Measurements from ENCODE around the gene COX5B.
"Not testable (repeated sequence)": the region's sequence is repeated elsewhere in the genome, so short reads cannot be mapped to it uniquely, and the experiment has no call there.

Gene COX5B

DNA sequence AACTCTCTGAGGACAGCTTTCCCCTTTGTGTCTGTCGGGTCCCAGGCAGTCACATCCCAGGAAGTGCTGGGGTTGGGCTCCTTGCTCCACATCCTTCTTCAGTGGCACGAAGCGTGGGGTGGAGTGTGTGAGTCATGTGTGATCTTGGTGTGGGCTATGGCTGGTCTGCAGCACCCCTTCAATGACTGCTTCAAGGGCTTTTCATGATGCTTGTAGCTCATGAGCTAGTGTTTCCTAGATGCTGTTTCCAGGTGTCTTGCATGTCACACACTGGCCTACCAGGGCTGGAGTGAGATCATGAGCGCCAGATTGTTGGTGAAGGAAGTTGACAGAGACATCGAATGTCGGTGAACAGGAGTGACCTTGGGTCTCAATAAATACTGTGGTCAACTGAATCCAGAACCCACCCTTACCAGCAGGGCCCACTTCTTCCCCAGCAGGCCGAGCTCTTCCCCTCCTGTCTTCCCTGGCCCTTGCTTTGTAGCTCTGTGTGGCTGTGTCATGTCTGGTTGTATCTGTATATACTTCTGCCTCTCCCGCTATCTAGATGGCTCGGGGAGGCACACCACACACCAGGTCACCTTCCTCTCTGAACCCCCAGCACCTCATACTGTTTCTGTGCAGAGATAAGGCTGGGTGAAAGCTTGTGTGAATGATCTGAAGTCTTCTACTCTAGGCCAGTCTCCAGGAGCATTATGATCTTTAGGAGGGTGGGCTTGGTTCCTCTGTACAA, 27.5 kb downstream of the COX5B start:
- in situ Hi-C loops (cut with MboI; ENCODE audit: low sequenced_read_pairs): no loop called here
- Histone ChIP-seq H3K9me3 (no peaks in the 10 kb centered on the region), H3K4me3 (no peak overlapping the region), H3K4me1 (no peaks in the 10 kb centered on the region), H3K27me3 (ENCODE audit: low read depth) (no peaks in the 10 kb centered on the region), H3K36me3 (replicated peaks) (no peaks in the 10 kb centered on the region; the same call in 1 of the 2 replicates)
- no peak for DNase-seq (ENCODE audit: low spot score in 2 of 2)

DNA sequence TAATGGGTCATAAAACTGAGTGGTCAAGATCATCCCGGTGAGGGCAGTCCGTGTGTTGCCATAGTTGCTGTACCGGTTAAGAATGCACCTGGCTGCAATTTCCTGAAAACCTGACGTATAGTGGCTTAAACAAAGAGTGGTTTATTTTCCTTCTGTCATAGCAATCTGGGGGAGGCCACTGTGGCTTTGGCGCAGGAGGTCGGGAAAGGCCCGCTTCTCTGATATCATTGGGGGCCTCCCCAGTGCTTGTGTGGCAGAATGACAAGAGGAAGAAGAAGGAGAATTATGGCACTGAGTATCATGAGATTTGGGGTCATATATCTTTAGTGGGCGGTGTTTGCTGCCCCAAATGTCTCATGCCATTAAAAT, 28.0 kb downstream of the COX5B start:
- no peaks in the 10 kb centered on the region for H3K27me3 ChIP-seq (ENCODE audit: low read depth)
- H3K9me3 ChIP-seq: no peaks in the 10 kb centered on the region
- H3K36me3 ChIP-seq (replicated peaks): no peaks in the 10 kb centered on the region
- in situ Hi-C loops (cut with MboI; ENCODE audit: low sequenced_read_pairs): no loop called here
- no peak overlapping the region for H3K4me3 ChIP-seq
- no peaks in the 10 kb centered on the region for H3K4me1 ChIP-seq
- DNase-seq (ENCODE audit: low spot score in 2 of 2): no peak

DNA sequence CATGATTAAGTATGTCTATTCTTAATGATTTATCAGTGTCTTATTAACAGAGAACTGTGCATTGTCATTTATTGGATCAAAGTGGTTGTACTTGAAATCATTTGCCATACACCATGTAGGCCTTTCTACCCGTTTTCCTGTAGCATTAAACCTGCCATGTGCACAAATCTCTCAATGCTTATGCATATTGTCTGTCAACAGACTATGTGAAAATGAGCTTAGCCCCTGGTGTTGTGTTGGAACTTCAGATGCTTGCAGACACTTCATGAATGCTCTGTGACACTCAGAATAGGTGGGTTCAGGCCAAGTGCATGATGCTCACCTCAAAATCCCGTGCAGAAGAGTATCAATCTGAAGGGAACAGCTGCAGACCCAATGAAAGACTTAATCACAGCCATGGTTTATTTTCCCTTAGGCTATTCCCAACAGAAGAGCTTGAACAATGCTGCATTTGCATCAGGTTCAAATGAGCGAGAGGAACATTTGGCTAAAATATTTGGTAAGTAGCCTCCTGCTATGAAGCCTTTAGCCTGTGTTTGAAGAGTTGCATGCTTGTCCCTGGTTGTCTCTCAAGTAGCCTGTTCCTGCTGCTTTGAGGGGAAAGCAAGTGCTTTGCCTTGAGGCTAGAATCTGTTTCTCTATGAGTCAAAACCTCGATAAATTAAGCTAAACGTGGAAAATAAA, 29.7 kb downstream of the COX5B start:
- no peak overlapping the region for H3K4me3 ChIP-seq
- no peak for DNase-seq (ENCODE audit: low spot score in 2 of 2)
- H3K36me3 ChIP-seq (replicated peaks): no peaks in the 10 kb centered on the region
- no peaks in the 10 kb centered on the region for H3K9me3 ChIP-seq
- no peaks in the 10 kb centered on the region for H3K4me1 ChIP-seq
- in situ Hi-C loops (cut with MboI; ENCODE audit: low sequenced_read_pairs): no loop called here
- no peaks in the 10 kb centered on the region for H3K27me3 ChIP-seq (ENCODE audit: low read depth)

DNA sequence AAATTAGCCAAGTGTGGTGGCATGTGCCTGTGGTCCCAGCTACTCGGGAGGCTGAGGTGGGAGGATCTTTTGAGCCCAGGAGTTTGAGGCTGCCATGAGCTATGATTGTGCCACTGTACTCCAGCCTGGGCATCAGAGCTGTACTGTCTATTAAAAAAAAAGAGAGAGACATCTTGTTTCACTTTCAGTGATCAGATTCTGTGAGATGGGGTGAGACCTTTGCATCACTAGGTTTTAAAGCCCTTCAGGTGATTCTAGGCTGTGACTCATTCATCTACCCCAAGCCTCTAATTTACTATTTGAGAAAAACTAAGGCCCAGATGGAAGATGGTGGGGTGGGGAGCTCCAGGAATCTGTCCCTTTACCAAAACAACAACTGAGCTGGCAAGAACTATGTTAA, 30.8 kb downstream of the COX5B start:
- in situ Hi-C loops (cut with MboI; ENCODE audit: low sequenced_read_pairs): no loop called here
- H3K27me3 ChIP-seq (ENCODE audit: low read depth): no peaks in the 10 kb centered on the region
- no peak overlapping the region for H3K4me3 ChIP-seq
- H3K9me3 ChIP-seq: no peaks in the 10 kb centered on the region
- H3K36me3 ChIP-seq (replicated peaks): no peaks in the 10 kb centered on the region
- DNase-seq (ENCODE audit: low spot score in 2 of 2): no peak
- H3K4me1 ChIP-seq: no peaks in the 10 kb centered on the region

DNA sequence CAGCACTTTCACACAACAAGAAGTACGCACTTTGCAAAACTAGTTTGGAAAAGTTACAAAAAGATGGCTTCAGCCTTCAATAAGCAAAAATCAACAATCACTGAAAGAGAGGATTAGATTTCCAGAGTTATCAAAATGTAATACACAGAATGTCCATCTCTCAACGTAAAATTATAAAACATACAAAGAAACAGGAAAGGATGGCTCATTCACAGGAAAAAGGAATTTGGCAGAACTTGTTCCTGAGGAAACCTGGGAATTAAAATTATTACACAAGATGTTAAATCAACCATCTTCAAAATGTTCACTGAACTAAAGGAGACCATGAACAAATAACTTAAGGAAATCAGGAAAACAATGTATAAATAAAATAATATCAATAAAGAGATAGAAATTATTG, 31.6 kb downstream of the COX5B start:
- no peak overlapping the region for H3K4me3 ChIP-seq
- in situ Hi-C loops (cut with MboI; ENCODE audit: low sequenced_read_pairs): no loop called here
- no peaks in the 10 kb centered on the region for H3K36me3 ChIP-seq (replicated peaks)

DNA sequence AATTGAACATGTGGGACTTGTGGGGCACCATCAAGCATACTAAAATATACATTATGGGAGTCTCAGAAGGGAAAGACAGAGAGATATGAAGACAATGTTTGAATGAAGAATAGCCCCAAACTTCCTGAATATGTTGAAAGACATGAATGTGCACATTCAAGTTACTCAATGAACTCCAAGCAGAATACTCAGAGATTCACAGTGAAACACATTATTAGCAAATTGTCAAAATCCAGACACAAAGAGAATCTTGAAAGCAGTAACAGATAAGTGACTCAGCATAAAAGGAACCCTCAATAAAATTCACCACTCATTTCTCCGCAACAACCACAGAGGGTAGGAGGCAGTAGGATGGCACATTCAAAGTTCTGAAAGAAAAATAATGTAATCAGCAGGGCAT, 32.4 kb downstream of the COX5B start:
- H3K4me3 ChIP-seq: no peak overlapping the region
- H3K36me3 ChIP-seq (replicated peaks): no peaks in the 10 kb centered on the region
- no peaks in the 10 kb centered on the region for H3K27me3 ChIP-seq (ENCODE audit: low read depth)
- in situ Hi-C loops (cut with MboI; ENCODE audit: low sequenced_read_pairs): no loop called here
- no peaks in the 10 kb centered on the region for H3K4me1 ChIP-seq
- DNase-seq (ENCODE audit: low spot score in 2 of 2): no peak
- no peaks in the 10 kb centered on the region for H3K9me3 ChIP-seq

More for the DNA sequence above, 31.6 kb downstream of the COX5B start:
- H3K4me1 ChIP-seq: no peaks in the 10 kb centered on the region
- no peaks in the 10 kb centered on the region for H3K27me3 ChIP-seq (ENCODE audit: low read depth)
- no peaks in the 10 kb centered on the region for H3K9me3 ChIP-seq
- no peak for DNase-seq (ENCODE audit: low spot score in 2 of 2)

DNA sequence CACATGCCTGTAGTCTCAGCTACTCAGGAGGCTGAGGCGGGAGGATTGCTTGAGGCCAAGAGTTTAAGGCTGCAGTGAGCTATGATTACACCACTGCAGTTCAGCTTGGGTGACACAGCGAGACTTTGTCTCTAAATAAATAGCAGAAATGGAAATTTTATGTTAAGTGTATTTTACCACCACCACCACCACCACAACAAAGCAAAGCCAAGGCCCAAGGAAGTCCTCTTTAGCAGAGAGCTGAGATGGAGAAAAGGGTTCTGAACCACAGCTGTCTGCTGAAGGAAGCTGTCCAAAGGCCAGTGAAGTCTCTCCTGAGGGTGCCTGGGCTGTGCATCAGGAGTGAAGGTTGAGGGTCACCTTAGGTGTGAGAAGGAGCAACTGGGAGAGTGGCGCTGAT, 41.4 kb downstream of the COX5B start:
- DNase-seq (ENCODE audit: low spot score in 2 of 2); H3K4me3 ChIP-seq; H3K27me3 ChIP-seq (ENCODE audit: low read depth); H3K9me3 ChIP-seq; H3K36me3 ChIP-seq (replicated peaks); H3K4me1 ChIP-seq; in situ Hi-C loops (cut with MboI; ENCODE audit: low sequenced_read_pairs): not testable (repeated sequence)

DNA sequence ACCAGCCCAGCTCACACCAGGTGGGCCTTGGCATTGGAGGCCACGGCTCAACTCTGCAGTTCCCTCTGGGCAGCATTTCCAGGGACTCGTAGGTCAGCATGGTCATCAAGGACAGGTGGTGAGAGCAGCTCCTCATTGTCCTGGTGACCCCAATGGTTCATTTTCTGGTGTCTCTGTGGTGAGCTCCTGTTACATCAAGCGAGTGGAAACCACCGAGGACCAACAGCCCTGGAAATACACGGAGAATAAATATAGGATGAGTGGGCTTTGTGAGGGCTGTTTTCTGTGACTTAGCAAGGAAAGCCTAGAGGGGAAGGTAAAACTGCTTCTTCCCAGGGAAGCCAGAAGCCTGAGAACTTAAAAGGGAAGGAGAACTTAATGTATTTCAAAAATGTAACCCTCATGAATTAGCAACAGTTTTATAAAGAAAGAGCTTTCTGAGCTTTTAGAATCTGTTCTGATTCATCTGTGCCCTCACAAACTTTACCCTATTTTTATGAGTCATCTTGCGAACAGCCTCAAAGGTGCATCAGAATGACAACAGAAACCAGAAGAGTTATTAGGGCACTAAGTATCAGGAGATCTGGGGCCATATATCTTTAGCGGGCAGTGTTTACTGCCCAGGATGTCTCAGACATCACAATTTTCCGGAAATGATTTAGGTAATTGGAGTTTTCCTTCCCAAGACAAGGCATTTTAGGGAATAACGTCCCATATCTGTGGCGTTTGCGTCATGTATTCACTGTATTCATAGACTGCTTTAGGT, 42.4 kb downstream of the COX5B start:
- H3K27me3 ChIP-seq (ENCODE audit: low read depth): no peaks in the 10 kb centered on the region
- no peaks in the 10 kb centered on the region for H3K36me3 ChIP-seq (replicated peaks)
- H3K4me3 ChIP-seq: no peak overlapping the region
- H3K9me3 ChIP-seq: no peaks in the 10 kb centered on the region
- in situ Hi-C loops (cut with MboI; ENCODE audit: low sequenced_read_pairs): no loop called here
- H3K4me1 ChIP-seq: peaks cover 9% of the 10 kb centered on the region
- DNase-seq (ENCODE audit: low spot score in 2 of 2): no peak

DNA sequence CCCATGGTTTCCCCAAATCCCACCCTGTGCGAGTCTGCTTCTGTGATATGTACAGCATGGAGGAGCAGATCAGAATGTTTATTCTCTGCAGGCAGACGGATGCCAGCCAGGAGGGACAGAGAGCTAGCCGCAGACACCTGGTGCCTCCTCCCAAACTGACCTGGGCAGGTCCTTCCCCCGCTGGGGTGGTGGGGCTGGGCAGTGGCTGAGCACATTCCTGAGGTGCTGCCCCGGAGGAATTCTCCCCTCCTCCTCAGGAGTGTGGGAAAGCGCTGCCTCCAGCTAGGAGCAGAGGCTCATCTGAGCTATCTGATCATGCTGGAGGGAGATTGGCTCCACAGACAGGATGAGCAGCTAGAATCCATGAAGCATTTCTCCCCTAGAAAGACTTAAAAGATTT, 45.3 kb downstream of the COX5B start:
- no peaks in the 10 kb centered on the region for H3K36me3 ChIP-seq (replicated peaks)
- DNase-seq (ENCODE audit: low spot score in 2 of 2): no peak
- in situ Hi-C loops (cut with MboI; ENCODE audit: low sequenced_read_pairs): loop anchor here (10.0 kb wide), 1 partner anchor 96 kb away; no protein-coding TSS in a partner anchor
- H3K4me3 ChIP-seq: no peak overlapping the region
- no peaks in the 10 kb centered on the region for H3K27me3 ChIP-seq (ENCODE audit: low read depth)
- no peaks in the 10 kb centered on the region for H3K9me3 ChIP-seq
- H3K4me1 ChIP-seq: peaks cover 9% of the 10 kb centered on the region

DNA sequence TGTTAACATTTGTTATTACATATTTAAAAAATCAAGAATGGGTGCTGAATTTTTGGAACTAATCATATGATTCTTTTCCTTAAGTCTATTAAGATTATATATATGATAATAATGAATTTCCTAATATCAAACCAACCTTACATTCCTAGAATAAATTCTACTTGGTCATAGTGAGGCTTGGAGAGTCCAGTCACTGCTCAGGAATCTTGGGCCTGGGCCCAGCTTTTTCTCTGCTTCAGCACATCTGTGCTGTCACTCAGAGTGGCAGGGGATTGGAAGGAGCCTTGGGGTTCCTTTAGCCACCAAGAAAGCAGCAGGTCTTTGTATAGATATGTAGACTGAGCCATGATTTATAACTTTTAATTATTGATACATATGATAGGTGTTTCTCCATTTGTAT, 47.6 kb downstream of the COX5B start:
- DNase-seq (ENCODE audit: low spot score in 2 of 2): no peak
- no peaks in the 10 kb centered on the region for H3K36me3 ChIP-seq (replicated peaks)
- H3K4me3 ChIP-seq: no peak overlapping the region
- H3K4me1 ChIP-seq: peaks cover 6% of the 10 kb centered on the region
- H3K9me3 ChIP-seq: no peaks in the 10 kb centered on the region
- in situ Hi-C loops (cut with MboI; ENCODE audit: low sequenced_read_pairs): loop anchor here (10.0 kb wide), 1 partner anchor 99 kb away; no protein-coding TSS in a partner anchor
- H3K27me3 ChIP-seq (ENCODE audit: low read depth): no peaks in the 10 kb centered on the region

DNA sequence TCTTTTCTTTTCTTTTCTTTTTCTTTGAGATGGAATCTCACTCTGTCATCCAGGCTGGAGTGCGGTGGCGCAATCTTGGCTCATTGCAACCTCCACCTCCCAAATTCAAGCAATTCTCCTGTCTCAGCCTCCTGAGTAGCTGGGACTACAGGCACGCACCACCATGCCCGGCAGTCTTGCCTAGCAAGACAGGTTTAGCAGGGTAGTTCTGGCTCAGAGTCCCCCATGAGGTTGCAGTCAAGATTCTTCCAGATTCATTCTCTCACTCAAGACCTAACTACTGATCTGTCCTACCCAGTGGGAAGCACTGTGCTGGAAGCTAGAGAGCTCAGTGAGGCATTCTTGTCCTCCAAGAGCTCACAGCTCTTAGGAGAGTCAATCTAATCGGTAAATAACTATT, 49.9 kb downstream of the COX5B start:
- in situ Hi-C loops (cut with MboI; ENCODE audit: low sequenced_read_pairs): loop anchor here (10.0 kb wide), 1 partner anchor 101 kb away; no protein-coding TSS in a partner anchor

DNA sequence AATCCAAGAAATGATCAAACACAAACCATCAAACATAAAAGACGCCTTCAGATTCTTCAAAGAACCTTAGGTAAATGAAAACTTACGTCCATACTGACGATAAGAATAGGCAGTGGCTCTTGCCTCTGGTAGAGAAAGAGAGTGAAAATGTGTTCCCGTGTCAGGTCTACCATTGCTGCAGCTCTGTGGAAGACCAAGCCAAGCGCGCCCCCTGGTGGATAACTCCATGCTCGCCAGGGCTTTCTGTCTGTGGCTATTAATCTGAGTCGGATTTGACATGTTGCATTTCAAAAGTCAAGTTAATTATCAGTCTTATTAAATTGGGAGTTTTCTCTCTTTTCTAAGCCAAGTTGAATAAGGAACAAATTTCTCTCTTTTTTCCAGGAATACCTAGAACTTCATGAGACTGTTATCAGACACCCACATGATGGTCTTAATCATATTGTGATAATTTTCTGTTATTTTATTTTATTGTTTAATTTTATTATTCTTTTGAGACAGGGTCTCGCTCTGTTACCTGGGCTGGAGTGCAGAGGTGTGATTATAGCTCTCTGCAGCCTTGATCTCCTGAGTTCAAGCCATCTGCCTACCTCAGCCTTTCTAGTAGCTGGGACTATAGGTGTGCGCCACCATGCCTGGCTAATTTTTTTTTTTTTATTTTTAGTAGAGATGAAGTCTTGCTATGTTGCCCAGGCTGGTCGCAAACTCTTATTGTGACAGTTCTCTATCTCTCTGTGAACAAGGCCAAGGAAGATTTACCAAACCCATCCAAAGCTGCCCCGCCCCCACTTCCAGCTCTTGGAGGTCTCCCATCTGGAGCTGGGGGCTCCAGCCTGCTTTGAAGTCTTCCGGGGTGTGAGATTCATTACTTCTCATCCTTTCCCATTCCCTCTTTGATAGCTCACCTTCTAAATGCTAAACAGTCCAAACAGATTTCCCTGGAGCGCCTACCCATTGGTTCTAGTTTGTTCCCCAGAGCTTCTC, 51.7 kb downstream of the COX5B start:
- Histone ChIP-seq H3K27me3 (ENCODE audit: low read depth) (no peaks in the 10 kb centered on the region), H3K4me3 (no peak overlapping the region), H3K36me3 (replicated peaks) (no peaks in the 10 kb centered on the region), H3K9me3 (no peaks in the 10 kb centered on the region), H3K4me1 (no peaks in the 10 kb centered on the region)
- DNase-seq (ENCODE audit: low spot score in 2 of 2): peak; percentile 73 to 94
- in situ Hi-C loops (cut with MboI; ENCODE audit: low sequenced_read_pairs): loop anchor here (10.0 kb wide), 1 partner anchor 103 kb away; no protein-coding TSS in a partner anchor

More for the DNA sequence above, 49.9 kb downstream of the COX5B start:
- H3K36me3 ChIP-seq (replicated peaks): no peaks in the 10 kb centered on the region
- no peak for DNase-seq (ENCODE audit: low spot score in 2 of 2)
- H3K4me3 ChIP-seq: no peak overlapping the region
- H3K9me3 ChIP-seq: no peaks in the 10 kb centered on the region
- no peaks in the 10 kb centered on the region for H3K4me1 ChIP-seq
- no peaks in the 10 kb centered on the region for H3K27me3 ChIP-seq (ENCODE audit: low read depth)

All from HAP-1 (cell line).